NCI-H146 treated with DMSO at 0.1 percent for 48 hours (cell line): ENCODE data around the gene LIPM.
"Not testable (repeated sequence)": the region's sequence is repeated elsewhere in the genome, so short reads cannot be mapped to it uniquely, and the experiment has no call there.

Experiments used
- DNase-seq: peaks from one replicate; lab custom pipeline; 2025; ENCODE audit not compliant: unreplicated experiment; lab: John Stamatoyannopoulos, UW

LIPM gene

DNA sequence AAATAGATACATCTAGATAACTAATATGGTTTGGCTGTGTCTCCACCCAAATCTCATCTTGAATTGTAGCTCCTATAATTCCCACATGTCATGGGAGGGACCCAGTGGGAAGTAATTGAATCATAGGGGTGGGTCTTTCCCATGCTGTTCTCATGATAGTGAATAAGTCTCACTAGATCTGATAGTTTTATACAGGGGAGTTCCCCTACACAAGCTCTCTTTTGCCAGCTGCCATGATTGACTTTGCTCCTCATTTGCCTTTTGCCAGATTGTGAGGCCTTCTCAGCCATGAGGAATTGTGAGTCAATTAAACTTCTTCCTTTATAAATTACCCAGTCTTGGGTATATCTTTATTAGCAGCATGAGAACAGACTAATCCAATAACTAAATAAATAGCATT lies 35.1 kb downstream of the LIPM start:
- DNase-seq = not testable (repeated sequence)

DNA sequence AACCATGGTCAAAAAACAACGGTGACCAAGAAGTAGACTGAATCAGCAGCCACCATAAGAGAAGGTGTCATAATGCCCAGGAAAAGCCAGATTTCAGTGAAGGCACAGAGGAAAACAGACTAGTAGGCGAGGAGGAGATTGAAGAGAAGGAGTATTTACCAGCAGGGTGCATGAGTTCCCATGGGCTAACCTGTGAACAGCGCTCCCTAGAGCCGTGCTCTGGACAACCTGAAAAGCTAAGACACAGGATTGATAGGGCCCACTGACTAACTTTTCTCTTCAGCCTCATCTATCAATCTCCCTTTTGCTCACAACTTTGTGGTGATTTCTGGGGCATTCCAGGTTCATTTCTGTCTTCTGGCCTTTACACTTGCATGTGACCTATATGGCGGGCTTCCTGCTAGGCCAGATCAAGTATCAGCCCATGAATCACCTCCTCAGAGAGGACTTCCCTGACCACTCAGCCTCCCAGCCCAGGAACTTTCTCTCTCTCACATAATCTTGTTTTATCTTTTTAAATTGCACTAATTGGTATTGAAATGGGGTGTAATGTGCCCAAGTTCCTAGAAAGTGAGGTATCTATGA lies 36.3 kb downstream of the LIPM start:
- DNase-seq = no peak

DNA sequence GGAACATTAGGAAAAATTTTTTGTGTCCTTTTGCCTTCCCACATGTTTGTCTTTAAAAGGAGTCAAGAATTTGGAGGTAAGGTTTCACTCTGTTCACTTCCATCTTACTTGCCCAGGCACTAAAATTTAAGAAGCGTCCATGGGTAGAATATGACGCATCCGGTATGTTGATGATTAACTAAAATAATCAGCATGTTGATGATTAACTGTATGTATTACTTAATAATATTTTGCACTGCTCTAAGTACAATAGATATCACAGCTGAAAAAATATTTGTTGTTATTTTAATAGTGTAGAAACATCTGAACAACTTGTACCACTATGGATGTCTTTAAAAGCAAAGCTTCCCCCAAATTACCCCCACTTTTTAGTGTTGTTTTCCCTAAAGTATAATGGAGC lies 37.6 kb downstream of the LIPM start:
- no peak for DNase-seq

DNA sequence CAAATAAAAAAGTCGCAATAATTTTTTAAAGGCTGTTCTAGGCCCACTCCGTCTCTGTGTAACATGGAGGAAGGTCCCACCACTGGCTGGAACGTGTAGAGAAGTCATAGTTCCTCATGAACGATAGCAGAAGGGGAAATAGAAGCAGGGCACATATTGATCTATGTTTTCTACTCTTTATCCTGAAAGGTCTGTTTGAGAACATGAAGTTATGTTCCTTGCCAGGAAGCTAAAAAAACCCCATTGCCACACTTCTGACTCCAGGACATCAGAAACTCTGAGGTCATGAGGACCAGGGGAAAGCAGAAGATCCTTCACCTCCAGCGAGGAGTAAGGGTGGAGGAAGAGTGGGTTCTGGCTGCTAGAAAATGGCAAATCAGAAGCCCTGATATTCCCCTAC lies 38.4 kb downstream of the LIPM start:
- DNase-seq = no peak

DNA sequence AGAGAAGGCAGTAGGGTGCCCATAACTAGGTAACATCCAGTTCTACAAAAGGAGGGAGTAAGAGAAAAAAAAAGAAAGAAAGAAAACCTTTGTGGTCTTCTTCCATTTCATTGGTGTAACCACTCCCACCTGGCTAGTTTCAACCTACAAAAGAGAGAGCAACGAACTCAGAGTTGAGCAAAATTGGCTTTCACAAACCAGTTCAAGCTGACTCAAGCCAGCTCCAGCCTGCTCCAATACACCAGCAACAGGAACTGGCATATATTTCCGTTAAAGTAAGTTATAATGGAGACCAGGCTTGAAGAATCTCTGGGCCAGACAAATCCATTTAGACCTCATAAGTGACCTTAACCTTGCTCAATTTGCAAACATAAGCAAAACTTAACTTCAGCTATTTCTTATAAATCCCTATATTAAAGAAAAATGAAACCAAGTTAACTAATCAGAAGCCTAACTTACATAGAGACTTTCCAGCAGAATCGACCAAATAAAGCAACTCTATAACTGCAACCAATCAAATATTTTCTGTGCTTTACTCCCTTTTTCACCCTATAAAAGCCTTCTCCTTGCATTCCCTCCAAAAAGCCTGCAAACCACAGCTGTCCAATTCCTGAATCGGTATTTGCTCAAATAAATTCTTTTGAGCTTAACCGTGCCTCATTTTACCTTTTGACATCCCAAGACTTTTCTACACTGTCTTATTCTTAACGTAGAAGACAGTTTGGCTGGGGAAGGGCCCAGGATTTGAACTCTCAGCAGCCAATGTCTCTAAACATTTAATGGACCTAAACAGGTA lies 39.0 kb downstream of the LIPM start:
- no peak for DNase-seq

DNA sequence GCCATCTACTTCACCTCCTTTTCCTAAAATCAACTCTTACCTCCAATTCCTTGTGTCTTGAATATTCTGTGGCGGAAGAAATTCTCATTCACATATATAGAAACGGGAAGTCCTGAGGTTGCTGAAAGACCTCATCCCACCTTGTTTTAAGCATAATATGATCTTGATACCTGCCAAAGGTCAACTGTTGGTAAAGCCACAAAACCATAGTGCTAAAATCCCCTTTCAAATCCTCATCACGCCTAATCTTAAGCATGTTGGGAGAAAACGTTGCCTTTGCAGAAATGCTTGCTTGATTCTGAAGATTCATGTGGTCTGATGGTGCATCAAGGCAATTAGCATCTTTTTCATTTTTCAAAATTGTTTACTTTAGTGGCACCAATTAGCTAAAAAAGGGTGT lies 40.6 kb downstream of the LIPM start:
- DNase-seq = no peak

DNA sequence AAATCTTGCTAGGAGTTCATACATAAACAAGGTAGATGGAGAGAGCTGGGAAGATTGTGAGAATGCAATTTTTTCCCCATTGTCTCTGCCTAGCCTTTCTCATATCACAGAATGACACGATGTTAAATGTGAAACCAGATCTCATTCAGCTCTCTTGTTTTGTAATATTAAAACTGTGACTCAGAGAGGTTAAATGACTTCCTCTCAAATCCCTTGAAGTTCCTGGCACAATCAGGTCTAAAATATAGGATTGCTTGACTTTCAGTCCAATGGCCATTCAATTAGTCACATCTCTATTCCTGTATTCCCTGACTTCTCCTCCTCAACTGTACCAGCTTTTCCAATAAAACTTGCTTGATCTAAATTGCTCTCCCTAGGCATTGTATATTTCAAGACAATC lies 46.0 kb downstream of the LIPM start:
- DNase-seq = no peak

DNA sequence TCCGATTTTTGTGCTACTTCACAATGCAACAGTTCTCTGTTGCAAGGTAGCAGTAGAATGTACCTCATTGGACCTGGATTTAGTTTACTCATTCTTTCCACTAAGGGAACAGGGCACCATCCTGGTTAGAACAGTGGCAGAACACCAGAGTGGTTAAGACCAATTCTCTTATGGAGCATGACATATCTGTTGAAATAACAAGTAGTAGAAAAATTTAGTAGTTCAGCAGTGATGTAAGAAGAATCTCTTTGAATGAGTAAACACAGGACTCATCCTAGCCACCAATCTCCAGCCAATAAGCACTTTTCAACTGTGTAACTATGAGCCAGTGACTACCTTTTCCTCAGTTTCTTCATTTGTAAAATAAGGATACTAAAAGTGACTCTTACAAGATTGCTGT lies 46.7 kb downstream of the LIPM start:
- DNase-seq = no peak

DNA sequence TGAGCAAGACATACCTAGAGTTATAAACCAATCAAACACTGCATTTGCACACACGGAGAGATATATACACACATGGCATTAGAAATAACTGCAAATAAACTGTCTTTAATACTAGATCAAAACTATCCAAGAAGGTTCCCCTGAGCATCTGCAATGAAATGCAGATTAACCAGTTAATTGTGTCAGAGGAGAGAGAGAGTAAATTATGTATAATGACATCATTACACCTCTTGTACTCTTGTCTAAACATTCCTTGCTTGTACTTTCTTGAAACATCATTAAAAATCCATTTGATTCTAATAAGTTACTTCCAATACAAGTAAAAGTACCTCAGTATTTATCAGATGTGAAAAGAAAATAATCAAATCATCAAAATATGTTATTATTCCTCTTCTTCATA lies 48.2 kb downstream of the LIPM start:
- no peak for DNase-seq

DNA sequence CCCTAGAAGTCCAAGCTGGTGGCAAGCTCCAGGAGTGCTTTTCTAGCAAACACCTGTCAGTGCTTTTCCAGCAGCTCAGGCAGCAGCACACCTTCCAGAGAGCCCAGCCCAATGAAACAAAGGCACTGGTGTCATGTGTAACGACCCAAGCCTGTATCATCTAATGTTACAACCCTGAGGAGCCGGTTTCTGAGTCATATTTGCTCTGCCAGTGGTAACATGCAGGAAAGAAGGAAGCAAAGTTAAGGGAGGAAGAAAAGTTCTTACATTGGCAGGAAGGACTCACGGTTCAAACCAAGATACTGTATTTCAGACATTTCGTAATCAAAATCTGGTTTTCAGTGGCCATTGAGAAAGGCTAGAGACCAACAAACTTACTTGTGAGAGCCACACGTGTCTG lies 49.2 kb downstream of the LIPM start, which contains the start of gene ANKRD22:
Gene ANKRD22, minus strand, starts transcription at position 139 of the 400 bp plus-strand sequence. CDS start 237 bp downstream, outside the sequence.
- DNase-seq = peak; percentile 27

DNA sequence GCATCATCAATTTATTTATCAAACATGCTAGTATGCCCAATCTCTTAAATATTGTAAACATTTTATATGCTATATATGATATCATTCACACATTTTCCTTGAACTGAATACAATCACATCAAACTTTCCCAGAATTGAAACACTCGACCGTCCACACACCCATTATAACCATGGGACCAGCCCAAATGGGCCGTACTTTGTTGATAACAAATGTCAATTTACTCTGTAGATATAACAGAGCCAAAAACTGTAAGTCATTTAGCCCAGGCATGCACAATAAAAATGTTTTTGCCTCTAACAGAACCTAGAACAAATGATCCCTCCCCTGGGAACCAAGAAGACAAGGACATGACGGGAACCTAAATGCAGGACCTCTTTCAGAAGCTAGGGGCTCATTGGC lies 49.8 kb downstream of the LIPM start:
- no peak for DNase-seq

DNA sequence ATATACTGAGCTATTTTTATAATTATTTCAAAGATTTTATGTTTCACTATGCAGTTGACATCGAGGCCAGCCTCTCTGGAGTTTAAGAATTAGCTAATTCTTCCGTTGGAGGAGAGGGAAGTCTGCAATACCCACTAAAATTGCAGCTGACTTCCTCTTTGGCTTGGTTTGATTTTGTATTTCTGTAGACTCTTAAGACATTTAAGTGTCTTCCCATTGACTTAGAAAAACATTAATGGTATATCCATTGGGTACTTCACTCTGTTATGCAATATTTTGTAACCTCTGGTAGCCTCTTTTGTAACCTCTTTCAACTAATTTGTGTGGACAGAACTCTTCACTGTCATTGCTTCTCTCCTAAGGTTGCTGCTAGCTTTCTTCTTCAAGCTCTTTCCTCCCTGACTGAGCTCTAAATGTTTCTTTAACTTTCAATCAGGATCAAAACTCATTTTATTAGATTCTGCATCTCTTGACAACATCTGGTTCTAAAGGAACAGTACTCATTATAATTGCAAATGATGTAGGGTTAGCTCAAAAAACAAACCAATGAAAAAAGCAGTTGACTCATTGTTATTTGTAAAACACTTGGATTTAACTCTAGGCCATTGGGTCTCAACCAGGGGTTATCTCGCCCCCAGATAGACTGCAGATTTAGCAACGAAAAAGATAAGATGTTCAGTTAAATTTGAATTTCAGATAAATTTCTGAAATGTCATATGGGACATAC lies 50.8 kb downstream of the LIPM start:
- no peak for DNase-seq

DNA sequence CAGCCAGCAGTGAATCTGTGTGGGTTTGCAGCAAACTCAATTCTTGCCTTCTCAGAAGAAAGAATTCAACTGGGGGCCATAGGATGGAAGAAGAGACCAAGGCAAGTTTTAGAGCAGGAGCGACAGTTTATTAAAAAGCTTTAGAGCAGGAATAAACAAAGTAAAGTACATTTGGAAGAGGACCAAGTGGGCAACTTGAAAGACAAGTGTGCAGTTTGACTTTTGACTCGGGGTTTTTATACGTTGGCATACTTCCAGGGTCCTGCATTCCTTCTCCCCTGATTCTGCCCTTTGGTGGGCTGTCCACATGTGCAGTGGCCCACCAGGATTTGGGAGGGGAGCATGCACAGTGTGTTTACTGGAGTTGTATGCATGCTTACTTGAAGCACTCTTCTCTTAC lies 52.2 kb downstream of the LIPM start:
- DNase-seq = no peak

DNA sequence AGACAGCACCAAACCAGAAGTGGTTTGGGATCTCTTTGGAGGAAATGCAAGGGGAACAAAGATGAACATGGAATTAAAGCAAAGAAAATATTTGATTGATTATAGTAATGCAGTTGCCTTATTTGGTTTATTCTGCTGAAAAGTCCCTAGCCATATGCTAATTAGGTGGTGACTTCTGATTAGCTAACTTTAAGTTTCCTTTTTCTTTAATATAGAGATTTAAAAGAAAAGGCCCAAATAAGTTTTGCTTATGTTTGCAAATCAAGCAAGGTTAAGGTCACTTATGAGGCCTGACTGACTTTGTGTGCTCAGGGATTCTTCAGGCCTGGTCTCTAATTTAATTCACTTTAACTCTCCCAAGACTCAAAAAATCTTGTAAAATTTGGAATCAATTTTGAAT lies 55.3 kb downstream of the LIPM start:
- DNase-seq = no peak

DNA sequence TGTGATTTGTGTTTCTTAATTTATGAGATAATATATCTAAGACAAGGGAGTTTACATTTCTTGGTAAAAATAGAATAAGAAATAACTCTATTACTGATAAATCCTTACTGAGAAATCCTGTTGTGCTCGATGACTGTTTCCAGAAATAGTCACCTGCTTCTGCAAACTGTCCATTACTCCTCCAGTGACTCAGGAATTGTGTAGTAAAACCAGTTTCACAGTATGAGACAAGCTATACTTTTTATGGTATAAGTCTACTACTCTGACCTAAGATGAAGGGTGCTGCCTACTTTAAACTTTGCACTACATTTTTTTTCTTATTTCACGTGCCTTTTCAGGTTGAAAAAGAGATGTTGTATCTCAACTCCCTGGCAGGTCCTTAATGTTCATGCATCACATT lies 56.0 kb downstream of the LIPM start:
- no peak for DNase-seq

DNA sequence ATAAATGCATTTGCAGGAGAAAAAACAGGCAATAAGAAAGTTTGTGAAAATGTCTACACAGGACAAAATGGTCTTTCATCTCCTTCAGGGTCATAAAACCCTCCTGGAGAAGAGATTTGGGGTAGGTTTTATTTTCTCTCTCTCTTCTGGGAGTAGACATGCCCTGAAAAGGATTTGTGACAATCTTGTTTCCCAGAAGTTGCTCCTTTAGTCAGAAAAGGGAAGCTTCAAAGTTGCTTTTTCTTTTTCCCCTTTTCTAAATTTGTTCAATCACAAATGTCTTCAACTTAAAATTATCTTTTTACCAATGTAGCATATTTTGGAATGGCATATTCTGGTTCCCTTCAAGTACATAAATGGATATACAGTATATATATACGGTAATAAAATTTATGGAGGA lies 58.5 kb downstream of the LIPM start:
- no peak for DNase-seq

DNA sequence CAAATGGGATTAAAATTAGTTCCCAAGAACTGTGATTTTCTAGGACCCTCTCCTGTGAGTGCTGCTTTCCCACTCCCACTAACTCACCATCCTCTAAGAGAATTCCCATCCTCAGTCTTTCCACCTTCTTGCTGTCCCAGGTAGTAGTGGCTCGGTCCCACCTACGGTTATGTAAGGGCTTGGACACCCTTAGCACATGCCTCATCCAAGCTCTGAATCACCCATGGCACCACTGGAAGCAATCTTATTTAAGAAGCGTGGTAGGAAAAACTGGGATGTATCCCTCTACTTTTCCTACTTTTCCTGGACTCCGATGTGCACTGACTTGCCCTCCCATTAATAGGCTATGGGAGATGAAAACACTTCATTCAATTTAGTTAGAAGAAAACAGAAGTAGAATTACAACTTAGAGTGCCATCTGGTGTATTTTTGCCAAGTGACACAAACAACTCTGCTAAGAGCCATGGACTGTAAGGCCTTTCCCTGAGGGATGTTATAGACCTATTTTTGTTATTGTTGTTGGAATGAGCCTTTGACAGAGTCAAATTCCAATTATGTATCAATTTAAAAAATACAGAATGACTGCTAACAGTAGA lies 62.8 kb downstream of the LIPM start:
- no peak for DNase-seq

DNA sequence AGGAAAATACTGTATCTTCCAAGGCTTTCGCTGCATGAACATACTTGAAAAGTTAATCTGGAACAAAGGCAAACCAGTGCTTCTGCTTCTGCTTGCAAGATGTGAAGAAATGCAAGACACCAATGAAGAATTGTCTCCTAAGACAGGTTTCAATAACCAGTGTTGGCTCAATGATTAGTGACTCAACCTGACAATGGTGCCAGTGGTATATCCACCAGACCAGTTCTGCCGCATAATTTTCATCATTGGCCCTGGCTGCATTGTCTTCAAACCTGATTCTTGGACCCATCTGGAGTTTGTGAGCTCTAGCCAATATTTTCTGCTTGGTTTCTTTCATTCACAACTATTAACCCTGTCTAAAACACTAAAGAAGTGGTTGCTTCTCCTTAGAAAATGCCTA lies 63.9 kb downstream of the LIPM start:
- DNase-seq = no peak

DNA sequence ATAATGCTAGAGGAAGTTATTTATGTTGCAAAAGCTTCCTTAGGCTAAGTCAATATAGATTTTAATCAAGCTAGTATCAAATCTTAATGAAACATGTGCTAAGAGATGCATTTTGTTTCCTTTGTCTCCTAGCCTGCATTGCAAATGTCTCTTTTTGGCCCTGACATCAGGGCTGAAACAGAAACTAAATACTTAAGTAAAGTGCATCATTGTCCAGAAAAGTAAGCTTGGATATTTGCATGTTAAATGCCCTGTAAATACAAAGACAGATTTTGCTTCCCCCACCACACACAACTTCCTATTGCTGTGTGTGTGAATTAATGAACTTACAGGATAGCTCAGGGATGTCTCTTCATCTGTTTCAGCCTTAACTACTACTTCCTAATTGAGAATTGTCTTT lies 67.6 kb downstream of the LIPM start:
- DNase-seq = no peak
